GM12864 (cell line): ENCODE measurements around the gene TUBGCP6.
A peak's percentile ranks its signal among the peaks of the same experiment; 100 is the strongest.
"Not testable (repeated sequence)": the region's sequence is repeated elsewhere in the genome, so short reads cannot be mapped to it uniquely, and the experiment has no call there.

ENCODE experiments used
- DNase-seq: peaks from one replicate; pipeline ENCODE4 v3.0.0-alpha.2; 2011; ENCODE audit warnings: low read depth
- H3K4me3 ChIP-seq: 2 replicates; pipeline ENCODE4 v1.5.1; 2011; ENCODE audit warnings: mild to moderate bottlenecking, low read depth, low read length, control low read depth
- CTCF ChIP-seq: IDR thresholded peaks from 2 replicates; pipeline ENCODE4 v1.5.1; 2011; ENCODE audit warnings: low read depth, mild to moderate bottlenecking, moderate library complexity, low read length, control low read depth, inconsistent platforms; ENCODE audit errors: missing control alignments

TUBGCP6 gene

GRCh38 chr22:50278461-50278860 lies 33.6 kb upstream of the TUBGCP6 start:
- TF ChIP-seq CTCF: no peak
- DNase-seq: no peak
- no peak overlapping the region for H3K4me3 ChIP-seq

- no peak for TF ChIP-seq CTCF
- DNase-seq: no peak
- H3K4me3 ChIP-seq: no peak overlapping the region
Observed at GRCh38 chr22:50277761-50278160, 32.9 kb upstream of the TUBGCP6 start.

- peak; percentile 65 for DNase-seq
- no peak overlapping the region for H3K4me3 ChIP-seq
- peak; percentile 86 for TF ChIP-seq CTCF
Observed at GRCh38 chr22:50276143-50276542, 31.3 kb upstream of the TUBGCP6 start.

GRCh38 chr22:50275181-50276055 lies 30.6 kb upstream of the TUBGCP6 start:
- no peak overlapping the region for H3K4me3 ChIP-seq
- TF ChIP-seq CTCF: no peak
- no peak for DNase-seq

- no peak for TF ChIP-seq CTCF
- no peak overlapping the region for H3K4me3 ChIP-seq
- DNase-seq: no peak
Observed at GRCh38 chr22:50274771-50275170, 29.9 kb upstream of the TUBGCP6 start.

GRCh38 chr22:50274311-50274710 lies 29.5 kb upstream of the TUBGCP6 start:
- peak; percentile 48 for TF ChIP-seq CTCF
- H3K4me3 ChIP-seq: no peak overlapping the region
- no peak for DNase-seq

- H3K4me3 ChIP-seq: not testable (repeated sequence)
Observed at GRCh38 chr22:50273781-50274180, 29.0 kb upstream of the TUBGCP6 start.

GRCh38 chr22:50273352-50273751 lies 28.5 kb upstream of the TUBGCP6 start:
- H3K4me3 ChIP-seq, DNase-seq: not testable (repeated sequence)

More at GRCh38 chr22:50273781-50274180, 29.0 kb upstream of the TUBGCP6 start:
- DNase-seq: not testable (repeated sequence)
